HepG2 (cell line): ENCODE measurements around the gene SGK1. TPM values are rescaled to one million over a fixed set of nuclear protein-coding genes. Genes with fewer than 3 reads are reported as not detected.

Experiments
- ATAC-seq: fragments of 200-7000 bp; cut with Tn5 transposase; 3 replicates; pipeline ENCODE4 v1.9.1; 2020; ENCODE audit warnings: mild to moderate bottlenecking, moderate library complexity
- BruUV-seq: library from RNA; stranded (reverse); fragments of 400-500 nt; replicated peaks from 2 replicates; lab custom pipeline; 2021; lab: Mats Ljungman, UMichigan
- CTCF ChIA-PET: fragments of 300-600 bp; formaldehyde crosslinking; extraction: SDS; loops from one replicate; lab custom pipeline; 2021; ENCODE audit warnings: low total read pairs, inconsistent platforms, low intra/inter-chr PET ratio; lab: Yijun Ruan, JAX
- POLR2A ChIA-PET: fragments of 350-600 bp; sonication (Branson Sonifier 250); formaldehyde crosslinking; loops from one replicate; lab custom pipeline; 2020; ENCODE audit warnings: antibody characterized with exemption, inconsistent platforms; lab: Yijun Ruan, JAX
- DNase-seq: peaks from one replicate; pipeline ENCODE4 v3.0.0-alpha.2; 2015; ENCODE audit warnings: low spot score
- FAIRE-seq: peaks from 3 replicates; lab custom pipeline; 2011; peaks lifted over from hg19 to GRCh38; lab: Jason Lieb, UNC
- H2AFZ ChIP-seq: one replicate; pipeline ENCODE4 v1.6.1; 2011; ENCODE audit warnings: low read length, inconsistent platforms
- H3K27ac ChIP-seq: fragments of 300-600 bp; 3 replicates; pipeline ENCODE4 v1.8.0; 2011; ENCODE audit warnings: mixed run types, mild to moderate bottlenecking, mixed read lengths, low read length, inconsistent platforms; ENCODE audit not compliant: insufficient read depth; ENCODE audit errors: extremely low read length
- H3K27me3 ChIP-seq, 2 experiments: fragments of 200-600 bp in 1 of 2; 2 replicates in 1 of 2; 3 replicates in 1 of 2; pipeline versions ENCODE4 v1.6.0 to v1.8.0; 2011; ENCODE audit warnings: low read length in 2 of 2, mild to moderate bottlenecking in 2 of 2, moderate library complexity in 2 of 2, inconsistent platforms in 1 of 2; ENCODE audit not compliant: insufficient read depth in 2 of 2, control insufficient read depth in 1 of 2
- H3K36me3 ChIP-seq, 2 experiments: fragments of 200-600 bp in 1 of 2; replicated peaks in 1 of 2; 2 replicates in 1 of 2; 3 replicates in 1 of 2; pipeline versions ENCODE4 v1.5.1 to v1.8.0; 2011; ENCODE audit warnings: low read length in 2 of 2, inconsistent platforms in 1 of 2; ENCODE audit not compliant: insufficient read depth in 2 of 2, control insufficient read depth in 1 of 2
- H3K4me1 ChIP-seq: 2 replicates; pipeline ENCODE4 v1.5.1; 2012; ENCODE audit warnings: low read length, inconsistent platforms; ENCODE audit not compliant: insufficient read depth
- H3K4me2 ChIP-seq: 2 replicates; pipeline ENCODE4 v1.6.0; 2011; ENCODE audit warnings: low read depth, low read length, inconsistent platforms
- H3K4me3 ChIP-seq, 3 experiments: fragments of 200-600 bp in 1 of 3; sonication (generic), shearing (Covaris generic) in 1 of 3; replicated peaks in 1 of 3; 2 replicates each; pipeline ENCODE4 v1.5.1; 2011 to 2016; ENCODE audit warnings: low read length in 3 of 3, inconsistent platforms in 2 of 3, low read depth in 2 of 3, mild to moderate bottlenecking in 2 of 3, control low read depth in 1 of 3, mixed read lengths in 1 of 3; ENCODE audit not compliant: insufficient read depth in 1 of 3
- H3K79me2 ChIP-seq: one replicate; pipeline ENCODE4 v1.6.1; 2011; ENCODE audit warnings: low read length, inconsistent platforms; ENCODE audit not compliant: insufficient read depth
- H3K9ac ChIP-seq: 2 replicates; pipeline ENCODE4 v1.6.0; 2011; ENCODE audit warnings: mild to moderate bottlenecking, low read depth, low read length, inconsistent platforms; ENCODE audit not compliant: insufficient read depth
- H3K9me3 ChIP-seq: 2 replicates; pipeline ENCODE4 v1.5.1; 2012; ENCODE audit warnings: mild to moderate bottlenecking, low read length
- H4K20me1 ChIP-seq: 2 replicates; pipeline ENCODE4 v1.6.0; 2011; ENCODE audit warnings: inconsistent platforms, mild to moderate bottlenecking, low read length, moderate library complexity; ENCODE audit not compliant: insufficient read depth
- FOXK2 ChIP-seq: fragments of 450-650 bp; IDR thresholded peaks from 2 replicates; pipeline ENCODE4 v1.6.1; 2016
- HMG20A ChIP-seq: IDR thresholded peaks from 2 replicates; pipeline ENCODE4 v1.6.1; 2016; ENCODE audit warnings: borderline replicate concordance
- HNF4G ChIP-seq, 2 experiments: sonication (generic) in 1 of 2; formaldehyde crosslinking in 1 of 2; IDR thresholded peaks; 2 replicates each; pipeline versions ENCODE4 v1.4.0 to v1.6.1; 2011 to 2020; ENCODE audit warnings: borderline replicate concordance in 2 of 2, low read depth in 2 of 2, mild to moderate bottlenecking in 2 of 2, low read length in 1 of 2, missing genetic modification reagents in 1 of 2, moderate library complexity in 1 of 2
- PRMT3 ChIP-seq: sonication (generic); formaldehyde crosslinking; IDR thresholded peaks from 2 replicates; pipeline ENCODE4 v1.8.1; 2022; ENCODE audit warnings: low read depth, mild to moderate bottlenecking, moderate library complexity, missing genetic modification reagents, borderline replicate concordance
- REST ChIP-seq, 2 experiments: IDR thresholded peaks; 2 replicates each; pipeline ENCODE4 v1.6.1; 2011 to 2012; ENCODE audit warnings: low read length in 2 of 2, borderline replicate concordance in 1 of 2, low read depth in 1 of 2, mild to moderate bottlenecking in 1 of 2, moderate library complexity in 1 of 2
- SKIL ChIP-seq: sonication (generic); formaldehyde crosslinking; IDR thresholded peaks from 2 replicates; pipeline ENCODE4 v1.8.0; 2022; ENCODE audit warnings: missing genetic modification reagents, mild to moderate bottlenecking, moderate library complexity, borderline replicate concordance
- SOX13 ChIP-seq, 3 experiments: fragments of 450-650 bp in 1 of 3; sonication (generic) in 1 of 3; formaldehyde crosslinking in 1 of 3; IDR thresholded peaks in 2 of 3; conservative IDR thresholded peaks in 1 of 3; 2 replicates each; pipeline versions ENCODE4 v1.5.0 to v1.6.1; 2016 to 2020; ENCODE audit warnings: antibody characterized with exemption in 1 of 3, mild to moderate bottlenecking in 1 of 3, missing compliant biosample characterization in 1 of 3, missing genetic modification reagents in 1 of 3, moderate library complexity in 1 of 3
- ZBTB43 ChIP-seq: sonication (generic); formaldehyde crosslinking; conservative IDR thresholded peaks from 2 replicates; pipeline ENCODE4 v1.4.0; 2020; ENCODE audit warnings: missing genetic modification reagents
- ZMAT5 ChIP-seq: sonication (generic); formaldehyde crosslinking; IDR thresholded peaks from 2 replicates; pipeline ENCODE4 v1.5.0; 2020; ENCODE audit warnings: mild to moderate bottlenecking, low read depth, missing genetic modification reagents, borderline replicate concordance
- ZNF317 ChIP-seq: sonication (generic); formaldehyde crosslinking; IDR thresholded peaks from 2 replicates; pipeline ENCODE4 v1.5.0; 2020; ENCODE audit warnings: mild to moderate bottlenecking, missing genetic modification reagents
- ZNF557 ChIP-seq: sonication (generic); formaldehyde crosslinking; IDR thresholded peaks from 2 replicates; pipeline ENCODE4 v1.4.0; 2020; ENCODE audit warnings: missing genetic modification reagents
- ZNF558 ChIP-seq: sonication (generic); formaldehyde crosslinking; IDR thresholded peaks from 2 replicates; pipeline ENCODE4 v1.9.0; 2022; ENCODE audit warnings: mild to moderate bottlenecking, missing genetic modification reagents, borderline replicate concordance
- WGBS: methylation state at CpG from one replicate; pipeline ENCODE4 v1.1.6; 2017; ENCODE audit warnings: low lambda C conversion rate; 5-methylcytosine and 5-hydroxymethylcytosine counted together
- in situ Hi-C: cut with HindIII; loops from 2 replicates; pipeline ENCODE4 v1.10.0; 2017; ENCODE audit warnings: low pct_unique_long_range_greater_than_20kb; ENCODE audit not compliant: extremely low pct_ligation_motif_present
- intact Hi-C: fragments of 100-400 bp; cut with micrococcal nuclease; formaldehyde crosslinking; loops from one replicate; pipeline ENCODE4 v1.10.0; 2022; ENCODE audit not compliant: unreplicated experiment
- polyA plus RNA-seq, 8 experiments: library from polyadenylated mRNA; depleted of rRNA in 3 of 8; stranded (reverse) in 7 of 8; unstranded in 1 of 8; fragments of >200 nt; fragmentation: Illumina TruSeq in 4 of 8; extraction: Trizol in 4 of 8; gene quantifications; 2 replicates each; pipeline versions ENCODE4 v1.2.1 to v1.2.3, GENCODE V29; 2011 to 2016; ENCODE audit warnings: low read depth in 4 of 8, missing spikeins in 1 of 8, mixed read lengths in 1 of 8; ENCODE audit not compliant: insufficient read depth in 1 of 8
- total RNA-seq, 5 experiments: library from RNA; depleted of rRNA; stranded (reverse); fragments of >200 nt; fragmentation: Illumina TruSeq; extraction: Trizol; gene quantifications; 2 replicates each; pipeline ENCODE4 v1.2.3, GENCODE V29; 2016; ENCODE audit warnings: low read depth in 1 of 5

Gene SGK1
- total and polyA plus RNA-seq, 2 of the 13 experiments (the other 11 are each of a cell fraction or from before 2014, with no cell fraction given) = 56.1 to 56.2 TPM

- intact Hi-C loops (loop anchor here (1.0 to 10.0 kb wide), 8 partner anchors 18 to 708 kb away; no protein-coding TSS in a partner anchor), in situ Hi-C loops (loop anchor here (5.0 to 25.0 kb wide), 2 partner anchors 263 to 468 kb away; no protein-coding TSS in a partner anchor)
- 2% methylated on average over 21 of the region's 21 CpGs for WGBS
- Histone ChIP-seq H3K79me2 (peaks cover 24% of the 10 kb centered on the region), H3K4me2 (peak overlapping the region; percentile 75), H3K9me3 (no peaks in the 10 kb centered on the region), H3K4me1 (peaks cover 70% of the 10 kb centered on the region), H3K4me3 (peak overlapping the region; percentile 77 to 82 (median 78)), H4K20me1 (peaks cover 42% of the 10 kb centered on the region), H3K36me3 (peaks cover 20 to 41% of the 10 kb centered on the region in 2 experiments), H3K27ac (peak overlapping the region; percentile 86), H2AFZ (no peak overlapping the region), H3K27me3 (no peaks in the 10 kb centered on the region; a peak in 1 of 5 replicates), H3K9ac (peak overlapping the region; percentile 82)
- CTCF ChIA-PET = interaction anchor here (1.4 to 5.4 kb wide), 4 partner anchors 17 to 649 kb away, joined by 5 to 78 read pairs (median 16); no protein-coding TSS in a partner anchor
- DNase-seq = peak; percentile 79
- FAIRE-seq = peak; percentile 93
- ATAC-seq = peak; percentile 10; the same call in 2 of the 3 replicates
- BruUV-seq = TSS peak; percentile 75
- POLR2A ChIA-PET = interaction anchor here (0.6 to 1.7 kb wide), 5 partner anchors 24 to 649 kb away, joined by 3 to 18 read pairs (median 4); no protein-coding TSS in a partner anchor
- TF ChIP-seq REST (IDR thresholded peaks at IDR 0.05; ENCODE audit: borderline replicate concordance in 1 of 2, low read depth in 1 of 2, low read length in 2 of 2) = 0 out of 4 replicates have a peak, but pooled peaks of 1 of the 2 experiments have one; percentile 41
- no peak for TF ChIP-seq ZNF557 (CRISPR knock-in tag)
- TF ChIP-seq ZNF558 (CRISPR knock-in tag) = no peak
- TF ChIP-seq ZBTB43 = no peak
- peak; percentile 4; the same call in 1 of the 2 replicates for TF ChIP-seq PRMT3
- TF ChIP-seq HMG20A = no peak; the same call in 1 of the 2 replicates
- TF ChIP-seq FOXK2 = 0 out of 2 replicates have a peak, but pooled peaks have one; percentile 13
- TF ChIP-seq HNF4G (IDR thresholded peaks at IDR 0.05; ENCODE audit: borderline replicate concordance, low read depth, low read length) = no peak
- no peak for TF ChIP-seq HNF4G (CRISPR knock-in tag; IDR thresholded peaks at IDR 0.05; ENCODE audit: borderline replicate concordance, low read depth)
- peak; percentile 10; the same call in 1 of the 2 replicates for TF ChIP-seq ZNF317 (CRISPR knock-in tag)
- no peak for TF ChIP-seq SKIL (CRISPR knock-in tag)
- TF ChIP-seq SOX13 (IDR thresholded peaks at IDR 0.05) = no peak
- 0 out of 4 replicates have a peak, but pooled peaks of 1 of the 2 experiments have one; percentile 10 for TF ChIP-seq SOX13 (CRISPR knock-in tag; conservative IDR thresholded peaks at IDR 0.05 in 1 of 2, IDR thresholded peaks at IDR 0.05 in 1 of 2)
- TF ChIP-seq ZMAT5 (CRISPR knock-in tag) = 0 out of 2 replicates have a peak, but pooled peaks have one; percentile 15
Measured at GRCh38 chr6:134173936-134174671, 143.8 kb downstream of the SGK1 start.
